Renal cortical epithelial cell (primary cell): ENCODE measurements around the gene COX17. TPM values are rescaled to one million over a fixed set of nuclear protein-coding genes. Genes with fewer than 3 reads are reported as not detected.
"Not testable (repeated sequence)": the region's sequence is repeated elsewhere in the genome, so short reads cannot be mapped to it uniquely, and the experiment has no call there.

Source experiments
- DNase-seq: peaks from one replicate; pipeline ENCODE4 v3.0.0-alpha.2; 2011; ENCODE audit warnings: low read depth
- total RNA-seq: library from RNA; depleted of rRNA; stranded (reverse); fragments of >200 nt; gene quantifications from 2 replicates; pipeline ENCODE4 v1.2.3, GENCODE V29; 2014

COX17 gene, protein sequence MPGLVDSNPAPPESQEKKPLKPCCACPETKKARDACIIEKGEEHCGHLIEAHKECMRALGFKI
- total RNA-seq = 7.3 and 11.4 TPM in 2 replicates

DNA sequence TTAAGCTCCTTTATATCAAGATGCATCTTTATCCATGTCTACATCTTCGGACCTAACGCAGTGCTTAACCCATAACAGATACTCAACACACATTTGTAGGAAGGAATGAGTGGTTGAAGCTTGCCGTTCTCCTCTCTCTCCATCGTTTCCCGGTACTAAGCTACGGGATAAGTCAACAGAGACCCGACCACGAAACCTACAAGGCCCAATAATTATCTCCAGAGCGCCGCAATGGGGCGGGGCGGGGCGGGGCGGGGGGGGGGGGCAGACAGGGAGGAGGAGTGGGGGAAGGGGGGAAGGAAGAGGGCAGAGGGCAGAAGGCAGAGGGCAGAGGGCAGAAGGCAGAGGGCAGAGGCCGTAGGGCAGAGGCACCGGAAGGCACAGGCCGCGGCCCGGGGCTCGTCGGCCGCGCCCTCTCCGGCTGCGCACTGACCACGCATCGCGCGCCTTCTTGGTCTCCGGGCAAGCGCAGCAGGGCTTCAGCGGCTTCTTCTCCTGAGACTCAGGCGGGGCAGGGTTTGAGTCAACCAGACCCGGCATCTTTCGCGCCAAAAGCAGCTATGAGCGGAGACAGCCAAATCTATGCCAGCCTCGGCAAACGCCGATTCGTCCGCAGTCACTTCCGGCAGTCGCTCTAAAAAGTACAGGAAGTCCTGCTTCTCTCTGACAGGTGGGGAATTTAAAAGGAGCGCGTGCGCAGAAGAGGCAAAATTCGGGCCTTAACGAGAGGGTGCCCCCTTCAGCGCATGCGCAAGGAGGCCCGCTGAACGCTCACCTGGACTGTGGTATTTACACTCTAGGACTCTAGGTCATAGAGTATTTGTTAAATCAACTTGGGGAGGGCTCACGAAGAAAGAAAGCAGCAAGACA, at the start of gene COX17:
Gene COX17 (minus strand): TSS at position 636 of the 870 bp plus-strand sequence. CDS start 96 bp downstream, at position 540.
- DNase-seq = peak; percentile 97

- no peak for DNase-seq
Observed at GRCh38 chr3:119726909-119727308, 49.7 kb upstream of the COX17 start.

- no peak for DNase-seq
Observed at GRCh38 chr3:119723022-119723421, 45.8 kb upstream of the COX17 start.

DNA sequence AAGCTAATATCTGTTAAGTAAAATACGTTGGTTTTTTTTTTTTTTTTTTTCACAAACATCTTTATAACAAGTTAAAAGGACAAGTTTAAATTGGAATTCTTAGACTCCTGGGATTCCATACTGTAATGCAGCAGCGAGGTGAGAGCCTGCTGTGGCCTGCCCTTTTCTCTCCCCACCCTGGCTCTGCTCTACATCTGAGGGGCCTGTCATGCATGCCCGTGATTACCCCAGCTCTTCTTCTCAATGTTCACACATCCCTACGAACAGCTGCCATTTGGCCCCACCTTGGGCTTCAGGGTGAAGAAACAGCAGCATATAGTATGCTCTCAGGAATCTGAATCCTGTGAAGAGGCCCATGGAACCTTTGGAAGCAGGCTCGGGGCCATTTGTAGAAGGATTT, 40.3 kb upstream of the COX17 start:
- no peak for DNase-seq

DNA sequence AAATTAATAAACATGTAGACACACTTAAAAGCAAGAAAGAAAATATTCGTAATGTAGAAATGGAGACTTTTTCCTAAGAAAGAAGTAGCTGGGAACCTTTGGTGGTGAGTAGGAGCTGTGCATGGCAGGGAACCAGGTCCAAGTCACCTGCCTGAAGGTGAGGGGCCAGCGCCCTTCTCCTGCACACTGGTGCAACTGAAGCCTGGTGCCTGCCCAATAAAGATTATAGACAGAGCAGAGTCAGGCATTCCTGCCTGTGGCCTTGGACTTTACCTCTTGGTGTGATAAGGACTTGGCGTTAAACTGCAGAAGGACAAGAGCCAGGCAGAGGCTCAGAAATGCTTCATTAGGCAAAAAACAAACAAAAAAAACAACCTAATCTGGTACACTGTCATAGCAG, 39.8 kb upstream of the COX17 start:
- no peak for DNase-seq

- DNase-seq = no peak
Observed at GRCh38 chr3:119715105-119715504, 37.9 kb upstream of the COX17 start.

DNA sequence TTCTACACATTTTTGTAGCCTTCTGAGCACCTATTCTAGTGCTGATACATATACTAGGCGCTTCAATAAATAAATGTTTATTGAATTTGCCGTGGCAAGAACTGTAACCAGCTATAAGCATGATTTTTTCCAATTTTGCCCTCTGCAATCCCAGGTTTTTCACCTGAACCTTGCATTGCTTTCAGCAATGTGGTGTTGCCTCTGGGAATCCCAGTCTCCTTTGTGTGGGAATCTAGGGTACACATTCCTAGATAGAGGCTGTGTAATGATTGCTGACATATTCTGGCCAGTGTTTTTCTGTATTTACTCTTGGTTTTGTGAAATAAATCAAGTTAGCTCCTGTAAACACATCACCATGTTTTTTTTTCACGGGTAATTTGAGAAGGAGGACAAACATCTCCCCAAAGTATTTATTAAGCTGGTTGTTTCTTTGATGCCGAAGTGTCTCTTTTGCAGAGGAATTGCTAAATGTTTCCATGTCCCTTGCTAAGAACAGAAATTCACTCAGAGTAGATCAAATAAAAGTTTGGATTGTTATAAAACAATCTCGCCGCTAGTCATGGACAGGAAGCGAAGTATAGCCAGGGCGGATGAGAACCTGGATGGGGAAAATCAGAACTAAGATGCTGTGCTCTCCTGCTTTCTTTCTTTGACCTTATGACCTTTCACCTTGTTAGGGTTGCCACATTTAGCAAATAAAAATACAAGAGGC, 26.8 kb upstream of the COX17 start:
- DNase-seq = peak; percentile 26

DNA sequence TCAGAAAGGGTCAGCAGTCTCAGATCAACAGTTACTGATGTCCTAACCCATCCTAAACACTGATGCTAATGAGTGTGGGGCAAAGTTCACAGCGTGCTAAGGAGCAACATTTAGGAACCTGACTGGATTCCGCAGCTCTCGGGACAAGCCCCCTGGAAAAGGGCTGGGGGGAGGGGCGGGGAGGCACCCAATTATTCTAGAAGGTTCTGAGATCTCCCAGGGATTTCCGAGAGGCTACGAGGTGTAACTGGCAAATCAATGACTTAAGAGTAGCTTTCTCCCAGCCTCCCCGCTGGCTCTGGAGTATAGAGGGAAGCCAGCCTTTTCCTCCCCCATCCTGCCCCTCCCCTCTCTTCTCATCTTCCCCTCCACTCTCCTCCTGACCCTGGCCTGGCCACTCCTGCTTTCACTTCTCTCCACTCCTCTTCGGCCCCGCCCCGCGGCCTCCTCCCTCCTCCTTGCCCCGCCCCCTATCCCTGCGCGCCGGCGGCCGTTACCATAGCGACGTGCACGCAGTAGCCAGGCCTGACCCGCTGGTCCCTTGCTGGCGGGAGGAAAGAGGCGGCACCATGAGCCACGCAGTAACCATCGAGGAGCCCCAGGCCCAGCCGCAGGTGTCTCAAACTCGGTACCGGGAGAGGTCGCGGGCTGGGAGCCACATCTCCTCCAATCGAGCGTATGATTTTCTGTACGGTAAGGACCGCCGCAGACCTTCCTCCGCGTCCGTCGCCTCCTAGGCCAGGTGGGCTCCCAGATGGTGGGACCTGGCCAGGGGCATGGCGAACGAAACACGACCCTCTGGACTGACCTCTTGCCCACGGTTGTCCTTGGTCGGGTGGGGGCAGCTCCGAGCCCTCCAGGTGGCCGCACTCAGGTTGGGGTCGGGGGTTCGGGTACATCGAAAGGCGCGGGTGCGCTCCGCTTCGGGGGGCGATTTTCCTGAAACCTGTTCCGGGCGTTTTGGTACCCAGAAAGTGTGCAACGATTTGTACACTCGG, 25.6 kb upstream of the COX17 start, which contains the start of gene CFAP91:
Gene CFAP91 (plus strand): TSS at position 493 of the 998 bp plus-strand sequence. CDS start 77 bp downstream, at position 570.
- DNase-seq = peak; percentile 80

- no peak for DNase-seq
Observed at GRCh38 chr3:119700920-119701734, 23.9 kb upstream of the COX17 start.

GRCh38 chr3:119700269-119700919, 23.2 kb upstream of the COX17 start:
- peak; percentile 87 for DNase-seq

DNA sequence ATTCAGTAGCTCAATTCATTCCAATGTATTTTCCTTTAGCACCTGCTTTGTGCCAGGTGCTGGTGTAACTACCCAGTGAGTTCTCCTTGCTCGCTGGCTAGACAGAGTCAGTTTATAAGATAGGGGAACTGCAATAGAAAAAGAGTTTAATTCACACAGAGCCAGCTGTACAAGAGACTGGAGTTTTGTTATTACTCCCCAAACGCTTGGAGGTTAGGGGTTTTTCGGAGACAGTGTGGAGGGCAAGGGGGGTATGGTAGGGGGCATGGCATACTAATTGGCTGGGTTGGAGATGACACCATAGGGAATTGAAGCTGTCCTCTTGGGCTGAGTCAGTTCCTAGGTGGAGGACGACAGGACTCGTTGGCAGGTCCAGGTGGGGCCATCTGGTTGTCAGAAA, 20.2 kb upstream of the COX17 start:
- DNase-seq = no peak

DNA sequence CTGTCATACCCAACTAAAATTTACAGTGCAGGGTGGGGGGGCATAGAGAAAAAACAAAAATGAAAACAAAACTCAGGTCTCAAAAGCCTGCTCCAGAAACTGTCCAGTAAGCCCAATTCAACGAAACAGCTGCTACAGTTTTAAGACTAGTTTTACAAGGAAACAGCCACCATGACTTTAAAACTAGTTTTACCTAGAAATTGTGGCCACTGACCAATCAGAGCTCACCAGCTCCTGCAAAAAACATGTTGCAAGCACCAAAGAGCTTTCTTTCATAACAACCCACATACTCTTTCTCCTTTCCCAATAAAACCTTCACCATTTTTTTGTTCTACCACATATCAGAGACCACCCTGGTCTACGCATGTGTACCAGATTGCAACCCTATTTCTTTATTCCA, 18.3 kb upstream of the COX17 start:
- no peak for DNase-seq

- DNase-seq = peak; percentile 45
Observed at GRCh38 chr3:119690043-119690656, 12.9 kb upstream of the COX17 start.

DNA sequence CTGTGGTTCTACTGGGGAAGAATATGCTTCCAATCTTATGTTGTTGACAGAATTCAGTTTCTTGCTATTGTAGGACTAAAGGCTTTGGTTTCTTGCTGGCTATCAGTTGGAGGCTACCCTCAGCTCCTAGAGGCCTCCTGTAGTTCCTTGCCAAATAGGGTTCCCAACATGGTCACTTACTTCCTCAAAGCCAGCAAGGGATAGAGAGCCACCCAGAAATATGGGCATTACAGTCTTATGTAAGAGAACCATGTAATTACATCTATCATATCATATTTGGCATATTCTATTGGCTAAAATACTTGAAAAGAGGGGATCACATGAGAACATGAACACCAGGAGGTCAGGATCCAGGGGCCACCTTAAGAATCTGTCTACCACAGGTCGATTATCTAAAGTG, 6.2 kb upstream of the COX17 start:
- no peak for DNase-seq

GRCh38 chr3:119681279-119681678, 4.1 kb upstream of the COX17 start:
- peak; percentile 49 for DNase-seq

DNA sequence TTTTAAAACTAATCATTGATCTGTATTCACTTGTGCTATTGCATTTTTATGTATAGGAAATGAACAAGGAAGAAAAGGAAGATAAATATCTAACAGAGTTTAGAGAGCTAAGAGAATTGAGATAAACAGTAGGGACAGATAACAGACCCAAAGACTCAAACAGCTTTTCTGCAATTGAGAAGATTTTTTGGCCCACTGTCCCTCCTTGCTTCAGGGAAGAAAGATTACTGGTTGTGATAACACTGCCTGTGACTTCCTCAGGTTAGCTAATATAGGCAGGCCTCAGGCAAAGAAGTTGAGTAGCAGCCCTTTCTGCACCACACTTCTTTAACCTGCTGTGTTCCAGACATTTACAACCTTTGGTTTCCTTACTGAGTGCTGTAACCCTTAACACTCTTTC, 2.7 kb upstream of the COX17 start:
- DNase-seq = no peak

DNA sequence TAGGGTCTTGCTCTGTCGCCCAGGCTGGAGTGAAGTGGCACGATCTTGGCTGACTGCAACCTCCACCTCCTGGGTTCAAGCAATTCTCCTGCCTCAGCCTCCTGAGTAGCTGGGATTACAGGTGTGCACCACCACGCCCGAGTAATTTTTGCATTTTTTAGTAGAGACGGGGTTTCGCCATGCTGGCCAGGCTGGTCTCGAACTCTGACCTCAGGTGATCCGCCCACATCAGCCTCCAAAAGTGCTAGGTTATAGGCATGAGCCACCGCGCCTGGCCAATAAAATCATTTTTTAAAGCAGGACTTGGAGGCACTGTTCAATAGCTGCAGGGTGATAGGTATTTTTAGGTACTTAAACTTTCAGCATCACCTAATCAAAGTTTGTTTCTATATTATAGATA, 1.0 kb upstream of the COX17 start:
- not testable (repeated sequence) for DNase-seq

- DNase-seq = no peak
Observed at GRCh38 chr3:119677641-119677934, 382 bp upstream of the COX17 start.

- DNase-seq = peak; percentile 8
Observed at GRCh38 chr3:119676020-119676419, 1.2 kb downstream of the COX17 start.
